Measurements from ENCODE around the gene CLTRN. TPM values are rescaled to one million over a fixed set of nuclear protein-coding genes. Genes with fewer than 3 reads are reported as not detected.

The CLTRN gene
- total RNA-seq, 1 donor from 2014 or later, result 1.1 TPM

- H3K36me3 Mint-ChIP-seq (ENCODE audit: low read depth), result no peaks in the 10 kb centered on the region
- H3K9me3 Mint-ChIP-seq, result peaks cover 6% of the 10 kb centered on the region
- H3K4me3 Mint-ChIP-seq, result no peak overlapping the region
- no peak for TF ChIP-seq CTCF (conservative IDR thresholded peaks at IDR 0.05)
- peaks cover 5% of the 10 kb centered on the region for H3K27me3 Mint-ChIP-seq (ENCODE audit: low read depth)
- no peak overlapping the region for H3K27ac Mint-ChIP-seq (ENCODE audit: unreplicated experiment)
- no peaks in the 10 kb centered on the region for H3K4me1 Mint-ChIP-seq
- DNase-seq (ENCODE audit: low read depth, low spot score), result no peak
Measured at GRCh38 chrX:15623054-15623453, 41.6 kb downstream of the CLTRN start.

GRCh38 chrX:15619053-15619755, 45.4 kb downstream of the CLTRN start:
- peaks cover 8% of the 10 kb centered on the region for H3K27me3 Mint-ChIP-seq (ENCODE audit: low read depth)
- peaks cover 3% of the 10 kb centered on the region for H3K9me3 Mint-ChIP-seq
- H3K4me1 Mint-ChIP-seq, result no peaks in the 10 kb centered on the region
- no peaks in the 10 kb centered on the region for H3K36me3 Mint-ChIP-seq (ENCODE audit: low read depth)
- no peak overlapping the region for H3K27ac Mint-ChIP-seq (ENCODE audit: unreplicated experiment)
- TF ChIP-seq CTCF (conservative IDR thresholded peaks at IDR 0.05), result no peak
- DNase-seq (ENCODE audit: low read depth, low spot score), result no peak
- H3K4me3 Mint-ChIP-seq, result no peak overlapping the region

GRCh38 chrX:15617111-15617510, 47.5 kb downstream of the CLTRN start:
- DNase-seq (ENCODE audit: low read depth, low spot score), result no peak
- Mint-ChIP-seq H3K36me3 (ENCODE audit: low read depth) (no peaks in the 10 kb centered on the region), H3K9me3 (no peaks in the 10 kb centered on the region), H3K27ac (ENCODE audit: unreplicated experiment) (no peak overlapping the region), H3K4me3 (no peak overlapping the region), H3K4me1 (no peaks in the 10 kb centered on the region), H3K27me3 (ENCODE audit: low read depth) (peaks cover 11% of the 10 kb centered on the region)
- TF ChIP-seq CTCF (conservative IDR thresholded peaks at IDR 0.05), result no peak

- H3K9me3 Mint-ChIP-seq, result no peaks in the 10 kb centered on the region
- DNase-seq (ENCODE audit: low read depth, low spot score), result no peak
- no peak for TF ChIP-seq CTCF (conservative IDR thresholded peaks at IDR 0.05)
- no peaks in the 10 kb centered on the region for H3K4me1 Mint-ChIP-seq
- peaks cover 11% of the 10 kb centered on the region for H3K27me3 Mint-ChIP-seq (ENCODE audit: low read depth)
- H3K36me3 Mint-ChIP-seq (ENCODE audit: low read depth), result no peaks in the 10 kb centered on the region
- H3K4me3 Mint-ChIP-seq, result no peak overlapping the region
- no peak overlapping the region for H3K27ac Mint-ChIP-seq (ENCODE audit: unreplicated experiment)
Measured at GRCh38 chrX:15616531-15616930, 48.1 kb downstream of the CLTRN start.

- no peak for TF ChIP-seq CTCF (conservative IDR thresholded peaks at IDR 0.05)
- Mint-ChIP-seq H3K9me3 (peaks cover 4% of the 10 kb centered on the region), H3K4me1 (peaks cover 4% of the 10 kb centered on the region), H3K36me3 (ENCODE audit: low read depth) (no peaks in the 10 kb centered on the region), H3K4me3 (no peak overlapping the region), H3K27ac (ENCODE audit: unreplicated experiment) (peak overlapping the region; percentile 52), H3K27me3 (ENCODE audit: low read depth) (no peaks in the 10 kb centered on the region)
- no peak for DNase-seq (ENCODE audit: low read depth, low spot score)
Measured at GRCh38 chrX:15607067-15607466, 57.5 kb downstream of the CLTRN start.
